Neural progenitor cell (in vitro differentiated cells): ENCODE results near the gene DDX50. TPM values are rescaled to one million over a fixed set of nuclear protein-coding genes. Genes with fewer than 3 reads are reported as not detected.
"Not testable (repeated sequence)": the region's sequence is repeated elsewhere in the genome, so short reads cannot be mapped to it uniquely, and the experiment has no call there.

Source experiments
- DNase-seq: peaks from one replicate; pipeline ENCODE4 v3.0.0-alpha.2; 2016; ENCODE audit warnings: low spot score
- H2AFZ ChIP-seq: fragments of 200-600 bp; sonication (generic); replicated peaks from 2 replicates; pipeline ENCODE4 v1.6.1; 2016; ENCODE audit warnings: antibody characterized with exemption
- H3F3A ChIP-seq: fragments of 200-600 bp; sonication (generic); 2 replicates; pipeline ENCODE4 v1.6.1; 2016; ENCODE audit warnings: antibody characterized with exemption, low read depth
- H3K27ac ChIP-seq: fragments of 200-600 bp; sonication (generic); 2 replicates; pipeline ENCODE4 v1.5.1; 2016; ENCODE audit warnings: mild to moderate bottlenecking
- H3K27me3 ChIP-seq: fragments of 200-600 bp; sonication (generic); 2 replicates; pipeline ENCODE4 v1.6.1; 2016; ENCODE audit warnings: mild to moderate bottlenecking, moderate library complexity
- H3K36me3 ChIP-seq: fragments of 200-600 bp; sonication (generic); 2 replicates; pipeline ENCODE4 v1.5.1; 2016
- H3K4me1 ChIP-seq: fragments of 200-600 bp; sonication (generic); 2 replicates; pipeline ENCODE4 v1.6.1; 2016; ENCODE audit warnings: mixed run types
- H3K4me2 ChIP-seq: fragments of 200-600 bp; sonication (generic); 2 replicates; pipeline ENCODE4 v1.6.1; 2016
- H3K4me3 ChIP-seq: fragments of 200-600 bp; sonication (generic); 2 replicates; pipeline ENCODE4 v1.5.1; 2016
- H3K79me2 ChIP-seq: fragments of 200-600 bp; sonication (generic); 2 replicates; pipeline ENCODE4 v1.6.1; 2016; ENCODE audit warnings: low read depth
- H3K9ac ChIP-seq: fragments of 200-600 bp; sonication (generic); 2 replicates; pipeline ENCODE4 v1.6.1; 2016
- H3K9me3 ChIP-seq: fragments of 200-600 bp; sonication (generic); 2 replicates; pipeline ENCODE4 v1.5.1; 2016; ENCODE audit warnings: low read depth
- H4K20me1 ChIP-seq: fragments of 200-600 bp; sonication (generic); 2 replicates; pipeline ENCODE4 v1.6.1; 2016; ENCODE audit warnings: low read depth
- H3K27ac Mint-ChIP-seq: 3 replicates; pipeline ENCODE4 v1.8.0; 2021; ENCODE audit warnings: mixed read lengths
- H3K27me3 Mint-ChIP-seq: 2 replicates; pipeline ENCODE4 v1.8.0; 2022; ENCODE audit warnings: low read depth, mild to moderate bottlenecking, inconsistent platforms, moderate library complexity, mixed read lengths; ENCODE audit not compliant: insufficient read depth
- H3K36me3 Mint-ChIP-seq: 3 replicates; pipeline ENCODE4 v1.8.0; 2021; ENCODE audit warnings: mixed read lengths
- H3K4me1 Mint-ChIP-seq: 3 replicates; pipeline ENCODE4 v1.8.0; 2021; ENCODE audit warnings: mixed read lengths
- H3K4me3 Mint-ChIP-seq: 3 replicates; pipeline ENCODE4 v1.8.0; 2021; ENCODE audit warnings: mild to moderate bottlenecking, moderate library complexity, mixed read lengths
- H3K9me3 Mint-ChIP-seq: 3 replicates; pipeline ENCODE4 v1.8.0; 2020; ENCODE audit warnings: mixed read lengths
- EZH2 ChIP-seq: fragments of 200-600 bp; sonication (generic); IDR thresholded peaks from 2 replicates; pipeline ENCODE4 v1.6.1; 2017; ENCODE audit warnings: antibody characterized with exemption, mild to moderate bottlenecking, moderate library complexity
- EZH2phosphoT487 ChIP-seq: fragments of 200-600 bp; sonication (generic); IDR thresholded peaks from 2 replicates; pipeline ENCODE4 v1.6.1; 2017; ENCODE audit warnings: antibody characterized with exemption
- total RNA-seq: library from RNA; depleted of rRNA; stranded (reverse); fragments of >200 nt; gene quantifications from 2 replicates; pipeline ENCODE4 v1.2.3, GENCODE V29; 2015; ENCODE audit warnings: low replicate concordance
- TF ChIP-seq, protein P1 (sequence below): fragments of 200-600 bp; sonication (generic); IDR thresholded peaks from 2 replicates; pipeline ENCODE4 v1.5.1; 2017; ENCODE audit warnings: antibody characterized with exemption, mild to moderate bottlenecking

DDX50 gene
- total RNA-seq, 1 donor from 2014 or later, result 110 TPM

DNA sequence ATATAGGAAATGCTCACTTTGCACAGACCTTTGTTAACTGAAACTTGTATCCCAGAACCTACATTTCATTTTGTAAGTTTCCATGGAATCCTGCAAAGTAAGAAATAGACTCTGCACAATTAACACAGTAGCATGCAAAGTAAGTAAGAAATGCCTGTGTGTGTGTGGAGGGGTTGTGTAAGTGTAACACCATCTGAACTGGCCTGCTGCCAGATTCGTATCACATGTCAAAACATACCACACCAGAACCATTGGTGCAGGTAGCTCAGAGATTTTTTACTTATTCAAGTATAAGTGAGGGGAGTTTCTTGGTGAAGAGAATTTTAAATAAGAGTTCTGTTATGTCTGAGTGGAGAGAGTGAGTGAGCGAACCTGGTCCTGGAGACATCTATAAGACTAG lies 37.0 kb downstream of the DDX50 start:
- Histone ChIP-seq H3F3A (no peaks in the 10 kb centered on the region), H4K20me1 (no peaks in the 10 kb centered on the region), H3K9me3 (no peaks in the 10 kb centered on the region), H3K4me2 (no peak overlapping the region), H3K9ac (no peak overlapping the region), H3K36me3 (peaks cover 29% of the 10 kb centered on the region), H3K27ac (no peak overlapping the region), H2AFZ (no peak overlapping the region), H3K79me2 (no peaks in the 10 kb centered on the region), H3K4me3 (no peak overlapping the region), H3K4me1 (no peaks in the 10 kb centered on the region), H3K27me3 (no peaks in the 10 kb centered on the region)
- no peaks in the 10 kb centered on the region for H3K27me3 Mint-ChIP-seq
- H3K27ac Mint-ChIP-seq, result no peak overlapping the region
- H3K36me3 Mint-ChIP-seq, result peaks cover 12% of the 10 kb centered on the region
- no peak for DNase-seq
- H3K4me3 Mint-ChIP-seq, result no peak overlapping the region
- H3K9me3 Mint-ChIP-seq, result no peaks in the 10 kb centered on the region
- H3K4me1 Mint-ChIP-seq, result no peaks in the 10 kb centered on the region
- TF ChIP-seq, protein P1, sequence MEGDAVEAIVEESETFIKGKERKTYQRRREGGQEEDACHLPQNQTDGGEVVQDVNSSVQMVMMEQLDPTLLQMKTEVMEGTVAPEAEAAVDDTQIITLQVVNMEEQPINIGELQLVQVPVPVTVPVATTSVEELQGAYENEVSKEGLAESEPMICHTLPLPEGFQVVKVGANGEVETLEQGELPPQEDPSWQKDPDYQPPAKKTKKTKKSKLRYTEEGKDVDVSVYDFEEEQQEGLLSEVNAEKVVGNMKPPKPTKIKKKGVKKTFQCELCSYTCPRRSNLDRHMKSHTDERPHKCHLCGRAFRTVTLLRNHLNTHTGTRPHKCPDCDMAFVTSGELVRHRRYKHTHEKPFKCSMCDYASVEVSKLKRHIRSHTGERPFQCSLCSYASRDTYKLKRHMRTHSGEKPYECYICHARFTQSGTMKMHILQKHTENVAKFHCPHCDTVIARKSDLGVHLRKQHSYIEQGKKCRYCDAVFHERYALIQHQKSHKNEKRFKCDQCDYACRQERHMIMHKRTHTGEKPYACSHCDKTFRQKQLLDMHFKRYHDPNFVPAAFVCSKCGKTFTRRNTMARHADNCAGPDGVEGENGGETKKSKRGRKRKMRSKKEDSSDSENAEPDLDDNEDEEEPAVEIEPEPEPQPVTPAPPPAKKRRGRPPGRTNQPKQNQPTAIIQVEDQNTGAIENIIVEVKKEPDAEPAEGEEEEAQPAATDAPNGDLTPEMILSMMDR, result no peak
- TF ChIP-seq EZH2phosphoT487, result no peak
- TF ChIP-seq EZH2, result no peak

DNA sequence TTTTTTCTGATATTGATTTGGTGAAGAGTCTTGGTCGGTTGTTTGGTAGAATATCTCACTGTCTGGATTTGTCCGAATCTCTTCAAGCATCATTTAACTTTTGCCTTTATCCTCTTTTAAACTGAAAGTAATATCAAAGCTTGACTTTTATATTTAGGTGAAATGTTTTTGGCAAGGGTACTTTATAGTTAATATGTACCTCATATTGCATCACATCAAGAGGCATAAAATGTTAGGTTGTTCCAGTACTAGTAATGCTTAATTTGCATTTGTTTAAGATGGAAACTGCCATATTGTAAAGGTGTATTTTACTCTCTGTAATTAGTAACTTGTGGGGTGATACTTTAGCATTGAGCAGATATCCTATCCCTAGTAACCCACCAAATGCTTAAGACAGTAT lies 37.8 kb downstream of the DDX50 start:
- H3K36me3 ChIP-seq, result peaks cover 35% of the 10 kb centered on the region
- DNase-seq, result no peak
- no peaks in the 10 kb centered on the region for H3K4me1 ChIP-seq
- no peaks in the 10 kb centered on the region for H3K9me3 Mint-ChIP-seq
- H3K79me2 ChIP-seq, result no peaks in the 10 kb centered on the region
- peaks cover 12% of the 10 kb centered on the region for H3K36me3 Mint-ChIP-seq
- no peaks in the 10 kb centered on the region for H3K27me3 ChIP-seq
- H2AFZ ChIP-seq, result no peak overlapping the region
- H3K27ac ChIP-seq, result no peak overlapping the region
- H3K9ac ChIP-seq, result no peak overlapping the region
- no peak overlapping the region for H3K4me3 Mint-ChIP-seq
- H3K27ac Mint-ChIP-seq, result no peak overlapping the region
- no peaks in the 10 kb centered on the region for H4K20me1 ChIP-seq
- H3K4me2 ChIP-seq, result no peak overlapping the region
- TF ChIP-seq, protein P1, result no peak
- no peak for TF ChIP-seq EZH2phosphoT487
- TF ChIP-seq EZH2, result no peak
- H3F3A ChIP-seq, result peaks cover 6% of the 10 kb centered on the region
- no peaks in the 10 kb centered on the region for H3K9me3 ChIP-seq
- no peaks in the 10 kb centered on the region for H3K4me1 Mint-ChIP-seq
- no peaks in the 10 kb centered on the region for H3K27me3 Mint-ChIP-seq
- H3K4me3 ChIP-seq, result no peak overlapping the region

DNA sequence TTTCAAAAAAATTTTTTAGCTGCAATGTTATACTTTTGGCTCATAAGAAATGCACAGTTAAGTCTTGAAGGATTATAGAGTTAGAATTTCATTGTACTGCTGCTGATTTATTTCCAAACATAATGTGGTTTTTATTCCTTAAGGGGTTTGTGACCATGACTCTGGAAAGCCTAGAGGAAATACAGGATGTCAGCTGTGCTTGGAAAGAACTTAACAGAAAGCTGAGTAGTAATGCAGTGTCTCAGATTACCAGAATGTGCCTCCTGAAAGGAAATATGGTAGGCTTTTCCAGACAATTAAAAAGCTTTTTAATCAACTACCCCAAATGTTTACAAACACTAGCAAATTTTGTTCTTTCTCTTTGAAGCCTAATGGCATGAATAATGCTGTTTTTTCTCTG lies 39.8 kb downstream of the DDX50 start:
- not testable (repeated sequence) for H3K9ac ChIP-seq, H3K4me1 Mint-ChIP-seq, DNase-seq, H3K9me3 ChIP-seq, H3K9me3 Mint-ChIP-seq, H3K4me3 ChIP-seq, H2AFZ ChIP-seq, H3K27me3 Mint-ChIP-seq, H3K27me3 ChIP-seq, H3K79me2 ChIP-seq, H3K4me3 Mint-ChIP-seq, H3K4me1 ChIP-seq, H3K27ac Mint-ChIP-seq, H3K4me2 ChIP-seq, H3K36me3 Mint-ChIP-seq, H3F3A ChIP-seq, H3K27ac ChIP-seq, H4K20me1 ChIP-seq
- peaks cover 27% of the 10 kb centered on the region for H3K36me3 ChIP-seq

DNA sequence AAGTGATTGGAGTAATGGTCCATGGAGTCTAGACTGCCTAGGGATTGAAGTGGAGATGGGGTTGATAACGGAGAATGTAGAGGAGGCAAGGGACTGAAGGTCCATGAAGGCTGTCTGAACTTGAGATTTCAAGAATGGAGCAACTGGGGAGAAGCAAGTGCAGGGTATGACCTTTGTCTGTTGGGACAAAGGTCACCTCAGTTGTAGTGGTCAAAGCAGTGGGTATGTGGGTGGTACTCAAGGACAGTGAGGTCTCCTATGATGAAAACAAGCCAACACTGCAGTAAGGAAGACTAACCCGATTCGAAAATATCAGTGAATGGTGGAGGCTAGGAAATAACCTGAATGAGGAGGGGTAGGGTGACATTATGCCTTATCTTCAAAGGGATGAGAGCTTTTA lies 49.5 kb downstream of the DDX50 start:
- TF ChIP-seq, protein P1, result no peak
- TF ChIP-seq EZH2phosphoT487 (no peak), EZH2 (no peak)
- Mint-ChIP-seq H3K4me1 (no peaks in the 10 kb centered on the region), H3K36me3 (peaks cover 5% of the 10 kb centered on the region)

More for the DNA sequence above, 49.5 kb downstream of the DDX50 start:
- DNase-seq, result no peak
- no peak overlapping the region for H3K27ac Mint-ChIP-seq
- Histone ChIP-seq H3K27ac (no peak overlapping the region), H3F3A (peaks cover 16% of the 10 kb centered on the region), H3K4me2 (no peak overlapping the region), H3K9me3 (no peaks in the 10 kb centered on the region), H3K9ac (no peak overlapping the region), H4K20me1 (no peaks in the 10 kb centered on the region), H3K27me3 (no peaks in the 10 kb centered on the region), H3K4me1 (no peaks in the 10 kb centered on the region), H2AFZ (no peak overlapping the region), H3K79me2 (peaks cover 7% of the 10 kb centered on the region), H3K4me3 (no peak overlapping the region), H3K36me3 (peaks cover 10% of the 10 kb centered on the region)
- H3K4me3 Mint-ChIP-seq, result no peak overlapping the region
- H3K9me3 Mint-ChIP-seq, result no peaks in the 10 kb centered on the region
- no peaks in the 10 kb centered on the region for H3K27me3 Mint-ChIP-seq
